Chondrocyte (in vitro differentiated cells): Measurements from ENCODE around the gene NDST3. TPM values are rescaled to one million over a fixed set of nuclear protein-coding genes. Genes with fewer than 3 reads are reported as not detected.
"Not testable (repeated sequence)": the region's sequence is repeated elsewhere in the genome, so short reads cannot be mapped to it uniquely, and the experiment has no call there.

Experiments
- DNase-seq: peaks from one replicate; pipeline ENCODE4 v3.0.0; 2021; ENCODE audit warnings: mixed read lengths, low spot score
- H3K27ac Mint-ChIP-seq: one replicate; pipeline ENCODE4 v1.8.0; 2021; ENCODE audit warnings: mild to moderate bottlenecking, moderate library complexity, mixed read lengths; ENCODE audit not compliant: unreplicated experiment
- H3K27me3 Mint-ChIP-seq: 2 replicates; pipeline ENCODE4 v1.8.0; 2021; ENCODE audit warnings: low read depth, mixed read lengths
- H3K36me3 Mint-ChIP-seq: 2 replicates; pipeline ENCODE4 v1.8.0; 2021; ENCODE audit warnings: low read depth, mixed read lengths
- H3K4me1 Mint-ChIP-seq: 2 replicates; pipeline ENCODE4 v1.8.0; 2021; ENCODE audit warnings: low read depth, mild to moderate bottlenecking, mixed read lengths
- H3K4me3 Mint-ChIP-seq: one replicate; pipeline ENCODE4 v1.8.0; 2021; ENCODE audit warnings: mild to moderate bottlenecking, moderate library complexity, mixed read lengths; ENCODE audit not compliant: unreplicated experiment
- H3K9me3 Mint-ChIP-seq: 2 replicates; pipeline ENCODE4 v1.8.0; 2021; ENCODE audit warnings: low read depth, mixed read lengths
- total RNA-seq: library from RNA; stranded (reverse); gene quantifications from 3 replicates; pipeline ENCODE4 v1.2.1, GENCODE V29; 2021
- TF ChIP-seq, protein P1 (sequence below): fragments of 200-600 bp; sonication (generic); IDR thresholded peaks from 2 replicates; pipeline ENCODE4 v1.5.0; 2021; ENCODE audit warnings: antibody characterized with exemption, mild to moderate bottlenecking, moderate library complexity

NDST3 gene
- total RNA-seq, 1 donor from 2014 or later, result 1.3 TPM

DNA sequence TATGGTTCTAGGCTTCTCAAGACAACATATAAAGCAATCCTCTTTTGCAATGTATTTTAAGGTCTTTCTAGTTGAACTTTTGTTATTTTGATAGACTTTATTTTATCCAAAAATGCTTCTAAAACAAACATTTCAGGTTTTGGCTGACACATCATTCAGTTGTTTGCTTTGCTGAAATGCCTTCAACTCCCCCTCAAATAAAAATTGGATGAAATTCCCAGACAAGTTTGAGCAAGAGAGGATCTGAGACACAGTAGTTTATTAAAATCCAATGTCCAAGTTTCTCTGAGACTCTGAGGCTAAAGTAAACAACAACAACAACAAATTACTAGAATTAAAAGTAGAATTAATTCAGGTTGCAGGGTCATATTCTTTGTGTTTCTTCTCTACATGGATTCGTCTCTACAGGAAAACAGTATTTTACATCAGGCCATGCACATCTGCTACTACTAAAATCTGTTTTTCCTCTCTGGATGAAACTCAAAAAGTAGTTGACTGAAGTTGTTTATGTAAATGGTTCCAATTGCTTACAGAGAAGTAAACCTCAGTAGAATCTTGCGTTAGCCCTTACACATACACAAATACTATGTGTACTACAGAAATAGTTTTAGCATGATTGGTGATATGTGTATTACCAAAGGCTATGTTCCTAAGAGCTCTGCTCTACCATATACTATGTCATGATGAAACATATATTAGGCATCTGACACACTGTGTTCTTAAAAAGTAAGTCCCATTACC is 253.6 kb downstream of the NDST3 start:
- Mint-ChIP-seq H3K9me3 (no peaks in the 10 kb centered on the region), H3K36me3 (no peaks in the 10 kb centered on the region), H3K27me3 (no peaks in the 10 kb centered on the region), H3K27ac (peak overlapping the region; percentile 66), H3K4me3 (no peak overlapping the region), H3K4me1 (peaks cover 49% of the 10 kb centered on the region)
- TF ChIP-seq, protein P1, sequence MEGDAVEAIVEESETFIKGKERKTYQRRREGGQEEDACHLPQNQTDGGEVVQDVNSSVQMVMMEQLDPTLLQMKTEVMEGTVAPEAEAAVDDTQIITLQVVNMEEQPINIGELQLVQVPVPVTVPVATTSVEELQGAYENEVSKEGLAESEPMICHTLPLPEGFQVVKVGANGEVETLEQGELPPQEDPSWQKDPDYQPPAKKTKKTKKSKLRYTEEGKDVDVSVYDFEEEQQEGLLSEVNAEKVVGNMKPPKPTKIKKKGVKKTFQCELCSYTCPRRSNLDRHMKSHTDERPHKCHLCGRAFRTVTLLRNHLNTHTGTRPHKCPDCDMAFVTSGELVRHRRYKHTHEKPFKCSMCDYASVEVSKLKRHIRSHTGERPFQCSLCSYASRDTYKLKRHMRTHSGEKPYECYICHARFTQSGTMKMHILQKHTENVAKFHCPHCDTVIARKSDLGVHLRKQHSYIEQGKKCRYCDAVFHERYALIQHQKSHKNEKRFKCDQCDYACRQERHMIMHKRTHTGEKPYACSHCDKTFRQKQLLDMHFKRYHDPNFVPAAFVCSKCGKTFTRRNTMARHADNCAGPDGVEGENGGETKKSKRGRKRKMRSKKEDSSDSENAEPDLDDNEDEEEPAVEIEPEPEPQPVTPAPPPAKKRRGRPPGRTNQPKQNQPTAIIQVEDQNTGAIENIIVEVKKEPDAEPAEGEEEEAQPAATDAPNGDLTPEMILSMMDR, result no peak
- no peak for DNase-seq

DNA sequence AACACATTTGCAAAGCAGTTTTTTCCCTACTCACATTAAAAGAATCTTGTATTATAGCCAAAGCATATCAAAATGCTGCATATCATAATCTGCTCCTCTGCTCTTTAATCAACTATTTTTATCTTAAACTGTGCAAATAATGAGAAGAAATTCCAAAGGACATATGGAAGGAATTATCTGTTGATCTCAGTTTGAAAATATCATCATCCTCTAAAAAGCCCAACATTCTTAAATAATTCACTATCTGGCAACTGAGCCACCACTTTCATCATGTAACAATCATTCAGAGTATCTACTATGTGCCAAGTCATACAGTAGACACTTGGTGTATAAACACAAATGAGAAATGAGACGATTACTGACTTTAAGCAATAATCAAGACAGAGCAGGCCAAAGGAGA is 255.5 kb downstream of the NDST3 start:
- no peak overlapping the region for H3K4me3 Mint-ChIP-seq
- H3K4me1 Mint-ChIP-seq, result peaks cover 49% of the 10 kb centered on the region
- no peak for DNase-seq
- no peaks in the 10 kb centered on the region for H3K27me3 Mint-ChIP-seq
- TF ChIP-seq, protein P1, result no peak
- H3K9me3 Mint-ChIP-seq, result no peaks in the 10 kb centered on the region
- peak overlapping the region; percentile 76 for H3K27ac Mint-ChIP-seq
- H3K36me3 Mint-ChIP-seq, result no peaks in the 10 kb centered on the region

DNA sequence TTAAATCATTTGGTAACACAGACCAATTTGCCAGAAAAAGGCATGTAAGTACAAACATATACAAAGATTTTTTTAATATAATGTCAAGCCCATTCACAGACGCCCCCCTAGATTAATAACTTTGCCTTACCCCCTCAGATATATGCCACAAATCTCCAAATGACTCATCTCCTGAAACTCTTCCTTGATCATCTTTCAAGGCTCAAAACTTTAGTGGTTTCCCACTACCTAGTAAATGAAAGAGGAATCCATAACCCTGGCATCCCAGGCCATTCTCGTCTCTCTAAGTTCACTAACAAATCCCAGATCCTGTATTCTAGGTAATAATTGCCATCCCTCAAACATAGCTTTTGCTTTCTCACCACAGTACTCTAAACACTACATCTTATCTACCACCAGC is 256.7 kb downstream of the NDST3 start:
- DNase-seq, result no peak
- peak overlapping the region; percentile 28 for H3K27ac Mint-ChIP-seq

DNA sequence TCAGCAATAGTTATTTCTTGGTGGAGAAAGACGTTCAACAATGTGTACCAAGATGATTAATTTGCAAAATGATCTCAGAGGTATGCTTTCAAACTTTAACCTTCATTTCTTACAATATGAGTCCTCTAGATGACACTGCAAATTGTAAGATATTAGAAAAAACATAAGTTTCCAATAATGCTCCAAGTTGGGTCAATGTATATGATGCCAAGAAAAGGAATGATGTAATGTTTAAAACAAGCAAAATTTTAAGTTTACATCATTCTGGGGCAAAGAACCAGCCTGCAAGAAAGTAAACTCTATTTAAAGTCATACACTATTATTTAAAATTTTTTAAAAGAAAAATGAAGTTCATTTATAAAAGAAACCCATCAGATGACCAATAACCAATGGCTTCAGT is 262.4 kb downstream of the NDST3 start:
- H3K4me3 Mint-ChIP-seq, result no peak overlapping the region
- no peaks in the 10 kb centered on the region for H3K36me3 Mint-ChIP-seq
- DNase-seq, result no peak
- TF ChIP-seq, protein P1, result no peak
- no peak overlapping the region for H3K27ac Mint-ChIP-seq
- no peaks in the 10 kb centered on the region for H3K4me1 Mint-ChIP-seq
- H3K27me3 Mint-ChIP-seq, result no peaks in the 10 kb centered on the region
- H3K9me3 Mint-ChIP-seq, result no peaks in the 10 kb centered on the region

More for the DNA sequence above, 256.7 kb downstream of the NDST3 start:
- TF ChIP-seq, protein P1, result no peak
- no peaks in the 10 kb centered on the region for H3K36me3 Mint-ChIP-seq
- H3K27me3 Mint-ChIP-seq, result no peaks in the 10 kb centered on the region
- H3K4me3 Mint-ChIP-seq, result no peak overlapping the region
- H3K9me3 Mint-ChIP-seq, result no peaks in the 10 kb centered on the region
- peaks cover 49% of the 10 kb centered on the region for H3K4me1 Mint-ChIP-seq

DNA sequence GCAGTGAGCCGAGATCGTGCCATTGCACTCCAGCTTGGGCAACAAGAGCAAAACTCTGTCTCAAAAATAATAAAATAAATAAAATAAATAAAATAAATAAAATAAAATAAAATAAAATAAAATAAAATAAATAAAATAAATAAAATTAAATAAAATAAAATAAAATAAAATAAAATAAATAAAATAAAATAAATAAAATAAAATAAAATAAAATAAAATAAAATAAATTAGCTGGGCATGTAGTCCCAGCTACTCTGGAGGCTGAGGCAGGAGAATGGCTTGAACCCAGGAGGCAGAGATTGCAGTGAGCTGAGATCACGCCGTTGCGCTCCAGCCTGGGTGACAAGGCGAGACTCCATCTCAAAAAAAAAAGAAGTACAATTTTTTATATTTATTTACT is 265.3 kb downstream of the NDST3 start:
- H3K4me3 Mint-ChIP-seq, H3K9me3 Mint-ChIP-seq: not testable (repeated sequence)

DNA sequence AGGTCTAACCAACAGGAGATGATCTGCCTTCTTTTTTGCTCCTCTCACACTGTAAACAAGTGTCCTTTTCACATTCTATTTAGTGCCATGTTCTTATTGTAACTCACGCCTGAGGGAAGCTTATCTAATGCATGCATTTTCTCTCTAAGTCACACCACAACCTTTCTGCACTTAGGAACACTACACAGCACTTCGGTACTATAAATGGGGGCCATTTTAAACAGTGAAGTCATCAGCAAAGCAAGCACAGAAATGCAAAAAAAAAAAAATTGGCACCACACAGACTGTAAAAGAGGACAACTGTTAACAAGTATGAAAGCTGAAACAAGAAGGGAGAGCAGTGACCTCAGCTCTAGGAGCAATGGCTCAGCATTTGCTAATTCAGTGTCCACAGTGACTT is 273.4 kb downstream of the NDST3 start:
- DNase-seq, result no peak
- TF ChIP-seq, protein P1, result no peak
- Mint-ChIP-seq H3K27ac (no peak overlapping the region), H3K4me3 (no peak overlapping the region), H3K27me3 (no peaks in the 10 kb centered on the region), H3K9me3 (no peaks in the 10 kb centered on the region), H3K4me1 (peaks cover 3% of the 10 kb centered on the region), H3K36me3 (peaks cover 3% of the 10 kb centered on the region)

More for the DNA sequence above, 265.3 kb downstream of the NDST3 start:
- H3K4me1 Mint-ChIP-seq, H3K36me3 Mint-ChIP-seq, H3K27me3 Mint-ChIP-seq, DNase-seq, H3K27ac Mint-ChIP-seq: not testable (repeated sequence)
